ENCODE measurements around the gene SCGB1D2. TPM values are rescaled to one million over a fixed set of nuclear protein-coding genes. Genes with fewer than 3 reads are reported as not detected.
"Not testable (repeated sequence)": the region's sequence is repeated elsewhere in the genome, so short reads cannot be mapped to it uniquely, and the experiment has no call there.

SCGB1D2 gene, protein sequence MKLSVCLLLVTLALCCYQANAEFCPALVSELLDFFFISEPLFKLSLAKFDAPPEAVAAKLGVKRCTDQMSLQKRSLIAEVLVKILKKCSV
- 1,000 to 10,000 TPM in 1 of 4 donors, 100 to 1,000 TPM in 3; 278 to 1,370 (median 516) TPM for total RNA-seq

- TF ChIP-seq, protein P1, sequence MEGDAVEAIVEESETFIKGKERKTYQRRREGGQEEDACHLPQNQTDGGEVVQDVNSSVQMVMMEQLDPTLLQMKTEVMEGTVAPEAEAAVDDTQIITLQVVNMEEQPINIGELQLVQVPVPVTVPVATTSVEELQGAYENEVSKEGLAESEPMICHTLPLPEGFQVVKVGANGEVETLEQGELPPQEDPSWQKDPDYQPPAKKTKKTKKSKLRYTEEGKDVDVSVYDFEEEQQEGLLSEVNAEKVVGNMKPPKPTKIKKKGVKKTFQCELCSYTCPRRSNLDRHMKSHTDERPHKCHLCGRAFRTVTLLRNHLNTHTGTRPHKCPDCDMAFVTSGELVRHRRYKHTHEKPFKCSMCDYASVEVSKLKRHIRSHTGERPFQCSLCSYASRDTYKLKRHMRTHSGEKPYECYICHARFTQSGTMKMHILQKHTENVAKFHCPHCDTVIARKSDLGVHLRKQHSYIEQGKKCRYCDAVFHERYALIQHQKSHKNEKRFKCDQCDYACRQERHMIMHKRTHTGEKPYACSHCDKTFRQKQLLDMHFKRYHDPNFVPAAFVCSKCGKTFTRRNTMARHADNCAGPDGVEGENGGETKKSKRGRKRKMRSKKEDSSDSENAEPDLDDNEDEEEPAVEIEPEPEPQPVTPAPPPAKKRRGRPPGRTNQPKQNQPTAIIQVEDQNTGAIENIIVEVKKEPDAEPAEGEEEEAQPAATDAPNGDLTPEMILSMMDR (IDR thresholded peaks at IDR 0.05): no peak
- no peak for TF ChIP-seq POLR2A (IDR thresholded peaks at IDR 0.05)
- TF ChIP-seq POLR2AphosphoS5 (IDR thresholded peaks at IDR 0.05): no peak
- no peak for TF ChIP-seq EP300 (IDR thresholded peaks at IDR 0.05)
- Histone ChIP-seq H3K27me3 (peaks cover 36% of the 10 kb centered on the region), H3K27ac (peak within 1 kb of the TSS; percentile 18), H3K36me3 (no peaks in the 10 kb centered on the region), H3K4me3 (no peak within 1 kb of the TSS), H3K4me1 (peaks cover 9% of the 10 kb centered on the region), H3K9me3 (no peaks in the 10 kb centered on the region)
- WGBS: 27% methylated on average over 3 of the region's 3 CpGs
- DNase-seq (ENCODE audit: low spot score in 2 of 2): peak; percentile 70 to 83
These were observed at the start of gene SCGB1D2 for GRCh38 chr11:62242021-62242420. Gene SCGB1D2 (plus strand): TSS chr11:62242239. CDS start chr11:62242308, 69 bp downstream.

GRCh38 chr11:62193952-62194351 lies 48.1 kb upstream of the SCGB1D2 start:
- Histone ChIP-seq H3K9me3 (no peaks in the 10 kb centered on the region), H3K27ac (no peak overlapping the region), H3K36me3 (no peaks in the 10 kb centered on the region), H3K4me1 (no peaks in the 10 kb centered on the region), H3K27me3 (peaks cover 25% of the 10 kb centered on the region), H3K4me3 (no peak overlapping the region)
- no peak for DNase-seq (ENCODE audit: low spot score in 2 of 2)
- TF ChIP-seq POLR2AphosphoS5 (IDR thresholded peaks at IDR 0.05): no peak
- TF ChIP-seq EP300 (IDR thresholded peaks at IDR 0.05): no peak
- TF ChIP-seq POLR2A (IDR thresholded peaks at IDR 0.05): no peak
- TF ChIP-seq, protein P1 (IDR thresholded peaks at IDR 0.05): no peak
- WGBS: 71% methylated on average over 4 of the region's 4 CpGs

DNA sequence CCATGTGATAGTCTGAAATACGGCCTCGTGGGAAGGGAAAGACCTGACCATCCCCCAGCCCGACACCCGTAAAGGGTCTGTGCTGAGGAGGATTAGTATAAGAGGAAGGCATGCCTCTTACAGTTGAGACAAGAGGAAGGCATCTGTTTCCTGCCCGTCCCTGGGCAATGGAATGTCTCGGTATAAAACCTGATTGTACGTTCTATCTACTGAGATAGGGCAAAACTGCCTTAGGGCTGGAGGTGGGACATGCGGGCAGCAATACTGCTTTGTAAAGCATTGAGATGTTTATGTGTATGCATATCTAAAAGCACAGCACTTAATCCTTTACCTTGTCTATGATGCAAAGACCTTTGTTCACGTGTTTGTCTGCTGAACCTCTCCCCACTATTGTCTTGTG lies 47.0 kb upstream of the SCGB1D2 start:
- not testable (repeated sequence) for H3K4me3 ChIP-seq; H3K4me1 ChIP-seq; H3K36me3 ChIP-seq; H3K9me3 ChIP-seq; H3K27ac ChIP-seq; DNase-seq (ENCODE audit: low spot score in 2 of 2)
- H3K27me3 ChIP-seq: peaks cover 25% of the 10 kb centered on the region
- WGBS: 18% methylated on average over 4 of the region's 9 CpGs

DNA sequence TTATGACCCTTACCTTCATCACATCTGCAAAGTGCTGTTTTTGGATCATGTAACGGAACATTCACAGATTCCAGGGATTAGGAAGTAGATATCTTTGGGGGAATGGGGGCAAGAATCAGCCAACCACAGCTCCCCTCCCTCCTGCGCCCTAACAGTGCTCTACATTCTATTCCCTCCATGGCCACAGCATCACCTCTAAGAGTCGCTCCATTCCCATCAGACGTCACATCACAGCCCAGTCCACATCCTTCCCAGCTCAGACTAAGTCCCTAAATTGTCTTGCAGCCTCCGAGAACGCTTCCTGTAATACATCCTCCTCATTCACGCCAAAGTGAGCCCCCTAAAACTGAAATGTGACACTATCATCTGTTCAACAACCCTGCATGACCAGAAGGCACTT lies 46.1 kb upstream of the SCGB1D2 start:
- WGBS: 64% methylated on average over 7 of the region's 7 CpGs
- Histone ChIP-seq H3K4me1 (no peaks in the 10 kb centered on the region), H3K9me3 (no peaks in the 10 kb centered on the region), H3K27ac (no peak overlapping the region), H3K36me3 (no peaks in the 10 kb centered on the region), H3K4me3 (no peak overlapping the region), H3K27me3 (peaks cover 25% of the 10 kb centered on the region)
- DNase-seq (ENCODE audit: low spot score in 2 of 2): no peak
- TF ChIP-seq EP300 (IDR thresholded peaks at IDR 0.05): no peak
- no peak for TF ChIP-seq POLR2AphosphoS5 (IDR thresholded peaks at IDR 0.05)
- TF ChIP-seq, protein P1 (IDR thresholded peaks at IDR 0.05): no peak

DNA sequence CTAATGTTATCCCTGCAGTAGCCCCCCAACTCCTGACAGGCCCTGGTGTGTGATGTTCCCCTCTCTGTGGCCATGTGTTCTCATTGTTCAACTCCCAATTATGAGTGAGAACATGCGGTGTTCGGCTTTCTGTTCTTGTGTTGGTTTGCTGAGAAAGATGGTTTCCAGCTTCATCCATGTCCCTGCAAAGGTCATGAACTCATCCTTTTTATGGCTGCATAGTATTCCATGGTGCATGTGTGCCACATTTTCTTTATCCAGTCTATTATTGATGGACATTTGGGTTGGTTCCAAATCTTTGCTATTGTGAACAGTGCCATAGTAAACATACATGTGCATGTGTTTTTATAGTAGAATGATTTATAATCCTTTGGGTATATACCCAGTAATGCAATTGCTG lies 44.6 kb upstream of the SCGB1D2 start:
- not testable (repeated sequence) for H3K27ac ChIP-seq; H3K9me3 ChIP-seq; H3K4me1 ChIP-seq; H3K4me3 ChIP-seq; DNase-seq (ENCODE audit: low spot score in 2 of 2); H3K36me3 ChIP-seq
- peaks cover 25% of the 10 kb centered on the region for H3K27me3 ChIP-seq
- 72% methylated on average over 2 of the region's 2 CpGs for WGBS

- WGBS: 58% methylated on average over 2 of the region's 2 CpGs
These were observed 40.7 kb upstream of the SCGB1D2 start for GRCh38 chr11:62201376-62201775.

More at GRCh38 chr11:62201376-62201775, 40.7 kb upstream of the SCGB1D2 start:
- no peaks in the 10 kb centered on the region for H3K4me1 ChIP-seq
- H3K27me3 ChIP-seq: peaks cover 4% of the 10 kb centered on the region
- H3K27ac ChIP-seq: no peak overlapping the region
- H3K36me3 ChIP-seq: no peaks in the 10 kb centered on the region
- no peaks in the 10 kb centered on the region for H3K9me3 ChIP-seq
- DNase-seq (ENCODE audit: low spot score in 2 of 2): no peak
- TF ChIP-seq EP300 (IDR thresholded peaks at IDR 0.05) (no peak), POLR2A (IDR thresholded peaks at IDR 0.05) (no peak), POLR2AphosphoS5 (IDR thresholded peaks at IDR 0.05) (no peak)
- TF ChIP-seq, protein P1 (IDR thresholded peaks at IDR 0.05): no peak
- H3K4me3 ChIP-seq: no peak overlapping the region

All from suprapubic skin (tissue), 4 donors.